HepG2 (cell line): Measurements from ENCODE around the gene TNIP1. TPM values are rescaled to one million over a fixed set of nuclear protein-coding genes. Genes with fewer than 3 reads are reported as not detected.

Experiments
- polyA plus RNA-seq, 8 experiments: library from polyadenylated mRNA; depleted of rRNA in 3 of 8; stranded (reverse) in 7 of 8; unstranded in 1 of 8; fragments of >200 nt; fragmentation: Illumina TruSeq in 4 of 8; extraction: Trizol in 4 of 8; gene quantifications; 2 replicates each; pipeline versions ENCODE4 v1.2.1 to v1.2.3, GENCODE V29; 2011 to 2016; ENCODE audit warnings: low read depth in 4 of 8, missing spikeins in 1 of 8, mixed read lengths in 1 of 8; ENCODE audit not compliant: insufficient read depth in 1 of 8
- total RNA-seq, 5 experiments: library from RNA; depleted of rRNA; stranded (reverse); fragments of >200 nt; fragmentation: Illumina TruSeq; extraction: Trizol; gene quantifications; 2 replicates each; pipeline ENCODE4 v1.2.3, GENCODE V29; 2016; ENCODE audit warnings: low read depth in 1 of 5
- TF ChIP-seq, protein P1 (sequence below): sonication (generic); formaldehyde crosslinking; IDR thresholded peaks from 2 replicates; pipeline ENCODE4 v1.4.0; 2020; ENCODE audit warnings: missing genetic modification reagents, mild to moderate bottlenecking, borderline replicate concordance
- TF ChIP-seq, protein P2 (sequence below): sonication (generic); formaldehyde crosslinking; IDR thresholded peaks from 2 replicates; pipeline ENCODE4 v1.4.0; 2020; ENCODE audit warnings: missing genetic modification reagents, borderline replicate concordance

Gene TNIP1
- total and polyA plus RNA-seq, 2 of the 13 experiments (the other 11 are each of a cell fraction or from before 2014, with no cell fraction given) = 26.2 to 45.9 TPM

GRCh38 chr5:151081431-151082281 lies 822 bp upstream of the TNIP1 start (continued):
- TF ChIP-seq, protein P1, sequence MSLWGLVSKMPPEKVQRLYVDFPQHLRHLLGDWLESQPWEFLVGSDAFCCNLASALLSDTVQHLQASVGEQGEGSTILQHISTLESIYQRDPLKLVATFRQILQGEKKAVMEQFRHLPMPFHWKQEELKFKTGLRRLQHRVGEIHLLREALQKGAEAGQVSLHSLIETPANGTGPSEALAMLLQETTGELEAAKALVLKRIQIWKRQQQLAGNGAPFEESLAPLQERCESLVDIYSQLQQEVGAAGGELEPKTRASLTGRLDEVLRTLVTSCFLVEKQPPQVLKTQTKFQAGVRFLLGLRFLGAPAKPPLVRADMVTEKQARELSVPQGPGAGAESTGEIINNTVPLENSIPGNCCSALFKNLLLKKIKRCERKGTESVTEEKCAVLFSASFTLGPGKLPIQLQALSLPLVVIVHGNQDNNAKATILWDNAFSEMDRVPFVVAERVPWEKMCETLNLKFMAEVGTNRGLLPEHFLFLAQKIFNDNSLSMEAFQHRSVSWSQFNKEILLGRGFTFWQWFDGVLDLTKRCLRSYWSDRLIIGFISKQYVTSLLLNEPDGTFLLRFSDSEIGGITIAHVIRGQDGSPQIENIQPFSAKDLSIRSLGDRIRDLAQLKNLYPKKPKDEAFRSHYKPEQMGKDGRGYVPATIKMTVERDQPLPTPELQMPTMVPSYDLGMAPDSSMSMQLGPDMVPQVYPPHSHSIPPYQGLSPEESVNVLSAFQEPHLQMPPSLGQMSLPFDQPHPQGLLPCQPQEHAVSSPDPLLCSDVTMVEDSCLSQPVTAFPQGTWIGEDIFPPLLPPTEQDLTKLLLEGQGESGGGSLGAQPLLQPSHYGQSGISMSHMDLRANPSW (CRISPR knock-in tag) = peak; percentile 9; the same call in 1 of the 2 replicates
- TF ChIP-seq, protein P2, sequence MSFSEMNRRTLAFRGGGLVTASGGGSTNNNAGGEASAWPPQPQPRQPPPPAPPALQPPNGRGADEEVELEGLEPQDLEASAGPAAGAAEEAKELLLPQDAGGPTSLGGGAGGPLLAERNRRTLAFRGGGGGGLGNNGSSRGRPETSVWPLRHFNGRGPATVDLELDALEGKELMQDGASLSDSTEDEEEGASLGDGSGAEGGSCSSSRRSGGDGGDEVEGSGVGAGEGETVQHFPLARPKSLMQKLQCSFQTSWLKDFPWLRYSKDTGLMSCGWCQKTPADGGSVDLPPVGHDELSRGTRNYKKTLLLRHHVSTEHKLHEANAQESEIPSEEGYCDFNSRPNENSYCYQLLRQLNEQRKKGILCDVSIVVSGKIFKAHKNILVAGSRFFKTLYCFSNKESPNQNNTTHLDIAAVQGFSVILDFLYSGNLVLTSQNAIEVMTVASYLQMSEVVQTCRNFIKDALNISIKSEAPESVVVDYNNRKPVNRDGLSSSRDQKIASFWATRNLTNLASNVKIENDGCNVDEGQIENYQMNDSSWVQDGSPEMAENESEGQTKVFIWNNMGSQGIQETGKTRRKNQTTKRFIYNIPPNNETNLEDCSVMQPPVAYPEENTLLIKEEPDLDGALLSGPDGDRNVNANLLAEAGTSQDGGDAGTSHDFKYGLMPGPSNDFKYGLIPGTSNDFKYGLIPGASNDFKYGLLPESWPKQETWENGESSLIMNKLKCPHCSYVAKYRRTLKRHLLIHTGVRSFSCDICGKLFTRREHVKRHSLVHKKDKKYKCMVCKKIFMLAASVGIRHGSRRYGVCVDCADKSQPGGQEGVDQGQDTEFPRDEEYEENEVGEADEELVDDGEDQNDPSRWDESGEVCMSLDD (CRISPR knock-in tag) = no peak
- TF ChIP-seq, all 625 proteins: peak for 24
